ENCODE results near the gene THG1L.
A peak's percentile ranks its signal among the peaks of the same experiment; 100 is the strongest.
"Not testable (repeated sequence)": the region's sequence is repeated elsewhere in the genome, so short reads cannot be mapped to it uniquely, and the experiment has no call there.

The THG1L gene

DNA sequence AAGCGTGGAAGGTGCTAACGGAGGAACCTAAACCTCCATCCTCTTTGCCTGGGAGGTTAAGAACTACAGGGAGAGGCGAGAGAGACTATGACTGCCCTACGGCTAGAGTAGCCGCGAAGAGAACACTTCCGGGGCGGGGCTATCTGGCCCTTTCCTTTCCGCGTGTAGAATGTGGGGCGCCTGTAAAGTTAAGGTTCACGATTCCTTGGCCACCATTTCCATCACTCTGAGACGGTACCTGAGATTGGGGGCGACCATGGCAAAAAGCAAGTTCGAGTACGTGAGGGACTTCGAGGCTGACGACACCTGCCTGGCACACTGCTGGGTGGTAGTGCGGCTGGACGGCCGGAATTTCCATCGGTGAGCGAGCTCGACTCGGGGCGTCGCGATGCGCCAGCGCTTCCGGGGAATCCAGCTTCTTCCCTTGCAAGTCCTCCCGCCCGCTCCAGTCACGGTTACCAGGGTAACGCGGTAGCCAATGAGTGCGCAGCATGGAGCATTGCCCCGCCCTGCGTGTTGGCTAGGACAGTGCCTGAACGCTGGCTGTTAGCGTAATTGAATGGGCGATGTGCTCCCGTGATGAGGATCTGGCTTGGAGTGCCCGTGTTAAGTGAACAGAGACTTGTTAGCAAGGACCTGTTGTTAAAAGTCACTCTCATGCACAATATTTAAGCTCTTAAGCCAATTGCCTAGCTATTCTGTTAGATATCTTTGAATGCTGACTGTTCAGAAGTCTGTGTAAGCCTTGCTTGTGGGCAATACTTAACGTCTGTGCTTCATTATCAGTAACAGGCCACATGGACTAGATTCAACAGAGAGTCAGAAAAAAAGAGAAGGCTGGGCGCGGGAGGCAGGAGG, at the start of gene THG1L:
Gene THG1L (plus strand): TSS at position 149 of the 858 bp plus-strand sequence. CDS start 21 bp downstream, at position 170.
- in situ Hi-C loops (cut with MboI; ENCODE audit: low pct_unique_long_range_greater_than_20kb, low sequenced_read_pairs, unreplicated experiment), result loop anchor here (25.0 kb wide), 1 partner anchor 394 kb away; a partner anchor contains a TSS
- DNase-seq (ENCODE audit: low spot score), result peak; percentile 90
- TF ChIP-seq, protein P1, sequence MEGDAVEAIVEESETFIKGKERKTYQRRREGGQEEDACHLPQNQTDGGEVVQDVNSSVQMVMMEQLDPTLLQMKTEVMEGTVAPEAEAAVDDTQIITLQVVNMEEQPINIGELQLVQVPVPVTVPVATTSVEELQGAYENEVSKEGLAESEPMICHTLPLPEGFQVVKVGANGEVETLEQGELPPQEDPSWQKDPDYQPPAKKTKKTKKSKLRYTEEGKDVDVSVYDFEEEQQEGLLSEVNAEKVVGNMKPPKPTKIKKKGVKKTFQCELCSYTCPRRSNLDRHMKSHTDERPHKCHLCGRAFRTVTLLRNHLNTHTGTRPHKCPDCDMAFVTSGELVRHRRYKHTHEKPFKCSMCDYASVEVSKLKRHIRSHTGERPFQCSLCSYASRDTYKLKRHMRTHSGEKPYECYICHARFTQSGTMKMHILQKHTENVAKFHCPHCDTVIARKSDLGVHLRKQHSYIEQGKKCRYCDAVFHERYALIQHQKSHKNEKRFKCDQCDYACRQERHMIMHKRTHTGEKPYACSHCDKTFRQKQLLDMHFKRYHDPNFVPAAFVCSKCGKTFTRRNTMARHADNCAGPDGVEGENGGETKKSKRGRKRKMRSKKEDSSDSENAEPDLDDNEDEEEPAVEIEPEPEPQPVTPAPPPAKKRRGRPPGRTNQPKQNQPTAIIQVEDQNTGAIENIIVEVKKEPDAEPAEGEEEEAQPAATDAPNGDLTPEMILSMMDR (IDR thresholded peaks at IDR 0.05; ENCODE audit: extremely low read depth, insufficient read depth, missing control alignments), result no peak

DNA sequence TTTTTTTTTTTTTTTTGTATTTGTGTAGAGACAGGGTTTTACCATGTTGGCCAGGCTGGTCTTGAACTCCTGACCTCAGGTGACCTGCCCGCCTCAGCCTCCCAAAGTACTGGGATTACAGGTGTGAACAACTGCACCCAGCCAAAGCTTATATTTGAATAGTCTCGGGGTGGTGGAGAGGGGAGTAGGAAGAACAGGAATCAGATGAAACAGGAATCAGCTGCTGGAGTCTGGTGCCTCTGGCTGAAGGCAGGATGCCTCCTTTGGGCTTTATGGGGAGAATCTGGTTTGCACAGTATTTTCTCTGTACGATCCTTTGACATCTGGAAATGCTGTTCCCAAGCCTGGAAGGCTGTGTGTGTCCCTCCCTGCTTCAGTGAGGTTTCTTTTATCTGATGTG, 49.0 kb upstream of the THG1L start:
- no peak for DNase-seq (ENCODE audit: low spot score)
- TF ChIP-seq, protein P1 (IDR thresholded peaks at IDR 0.05; ENCODE audit: extremely low read depth, insufficient read depth, missing control alignments), result no peak
- in situ Hi-C loops (cut with MboI; ENCODE audit: low pct_unique_long_range_greater_than_20kb, low sequenced_read_pairs, unreplicated experiment), result no loop called here

DNA sequence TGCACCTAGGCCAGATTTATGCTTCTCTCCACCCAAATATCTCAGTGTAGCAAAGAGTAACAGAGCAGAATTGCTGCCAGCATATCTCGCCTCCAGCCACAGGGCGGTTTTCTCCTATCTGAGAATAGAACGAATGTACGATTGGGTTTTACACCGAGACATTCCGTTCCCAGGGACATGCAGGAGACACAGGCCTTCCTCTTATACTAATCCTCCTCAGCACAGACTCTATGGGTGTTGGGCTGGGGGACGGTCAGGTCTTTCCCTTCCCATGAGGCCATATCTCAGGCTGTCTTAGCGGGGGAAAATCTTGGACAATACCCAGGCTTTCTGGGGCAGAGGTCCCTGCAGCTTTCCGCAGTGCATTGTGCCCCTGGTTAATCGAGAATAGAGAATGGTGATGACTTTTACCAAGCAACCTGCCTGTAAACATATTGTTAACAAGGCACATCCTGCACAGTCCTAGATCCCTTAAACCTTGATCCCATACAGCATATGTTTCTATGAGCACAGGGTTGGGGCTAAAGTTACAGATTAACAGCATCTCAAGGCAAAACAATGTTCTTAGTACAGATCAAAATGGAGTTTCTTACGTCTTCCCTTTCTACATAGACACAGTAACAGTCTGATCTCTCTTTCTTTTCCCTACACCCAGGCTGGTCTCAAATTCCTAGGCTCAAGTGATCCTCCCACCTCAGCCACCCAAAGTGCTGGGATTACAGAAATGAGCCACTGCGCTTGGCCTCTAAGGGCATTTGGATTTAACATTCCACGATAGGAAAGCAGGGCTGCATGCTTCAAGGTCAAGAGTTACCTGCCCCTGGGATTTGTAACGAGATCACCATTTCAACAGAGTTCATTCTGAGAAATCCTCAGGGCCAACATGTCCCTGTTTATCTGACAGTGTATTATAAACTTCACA, 44.7 kb upstream of the THG1L start:
- DNase-seq (ENCODE audit: low spot score); in situ Hi-C loops (cut with MboI; ENCODE audit: low pct_unique_long_range_greater_than_20kb, low sequenced_read_pairs, unreplicated experiment): not testable (repeated sequence)

DNA sequence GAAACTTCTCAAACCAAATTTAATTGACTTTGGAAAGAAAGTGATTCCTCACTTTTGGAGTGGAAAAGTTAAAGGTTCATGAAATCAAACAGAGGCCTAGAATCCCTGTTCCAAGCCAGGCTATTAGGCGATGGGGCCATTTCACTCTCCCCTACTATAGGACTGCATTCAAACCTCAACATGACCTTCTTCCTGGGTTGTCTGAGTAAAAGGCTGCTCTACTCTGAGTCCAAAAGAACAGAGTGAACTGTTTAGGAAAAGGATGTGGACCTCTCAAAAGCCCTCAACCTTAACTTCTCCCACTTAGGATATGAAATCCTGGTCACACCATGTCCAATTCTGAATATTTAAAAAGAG, 44.0 kb upstream of the THG1L start:
- TF ChIP-seq, protein P1 (IDR thresholded peaks at IDR 0.05; ENCODE audit: extremely low read depth, insufficient read depth, missing control alignments), result no peak
- DNase-seq (ENCODE audit: low spot score), result no peak
- in situ Hi-C loops (cut with MboI; ENCODE audit: low pct_unique_long_range_greater_than_20kb, low sequenced_read_pairs, unreplicated experiment), result no loop called here

DNA sequence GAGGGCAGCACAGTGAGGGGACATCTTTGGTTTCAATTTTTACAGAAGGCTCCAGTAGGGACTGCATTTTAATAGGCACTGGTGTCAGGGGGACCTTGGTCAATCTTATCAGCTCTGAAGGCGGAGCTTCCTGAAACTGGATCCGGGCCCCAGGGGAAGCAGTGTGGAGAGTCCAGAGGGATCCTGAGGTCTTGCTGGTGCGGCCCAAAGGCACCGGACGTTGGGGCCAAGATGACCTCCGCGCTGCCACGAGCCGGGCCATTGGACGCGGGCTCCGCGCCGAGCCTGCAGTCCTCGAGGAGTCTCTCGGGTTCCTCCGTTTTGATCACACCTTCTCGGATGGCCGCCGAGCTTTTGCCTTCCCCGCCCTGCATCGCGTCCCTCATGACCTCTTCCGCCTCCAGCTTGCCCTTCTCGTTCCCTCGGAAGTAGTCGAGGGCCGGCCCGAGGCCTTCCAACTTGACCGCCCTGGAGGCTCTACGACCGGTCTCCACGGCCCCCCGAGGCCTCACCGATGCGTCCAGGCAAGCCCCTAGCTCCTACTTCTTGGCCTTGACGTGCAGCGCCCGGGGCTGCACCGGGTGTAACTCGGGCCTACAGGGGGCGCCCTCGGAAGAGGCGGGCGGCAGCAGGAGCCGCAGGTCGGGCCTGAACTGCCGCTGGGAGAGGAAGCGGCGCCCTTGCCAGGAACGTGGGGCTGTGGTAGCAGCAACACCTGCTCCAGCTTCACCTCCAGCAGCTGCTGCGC, 41.1 kb upstream of the THG1L start:
- in situ Hi-C loops (cut with MboI; ENCODE audit: low pct_unique_long_range_greater_than_20kb, low sequenced_read_pairs, unreplicated experiment), result no loop called here

DNA sequence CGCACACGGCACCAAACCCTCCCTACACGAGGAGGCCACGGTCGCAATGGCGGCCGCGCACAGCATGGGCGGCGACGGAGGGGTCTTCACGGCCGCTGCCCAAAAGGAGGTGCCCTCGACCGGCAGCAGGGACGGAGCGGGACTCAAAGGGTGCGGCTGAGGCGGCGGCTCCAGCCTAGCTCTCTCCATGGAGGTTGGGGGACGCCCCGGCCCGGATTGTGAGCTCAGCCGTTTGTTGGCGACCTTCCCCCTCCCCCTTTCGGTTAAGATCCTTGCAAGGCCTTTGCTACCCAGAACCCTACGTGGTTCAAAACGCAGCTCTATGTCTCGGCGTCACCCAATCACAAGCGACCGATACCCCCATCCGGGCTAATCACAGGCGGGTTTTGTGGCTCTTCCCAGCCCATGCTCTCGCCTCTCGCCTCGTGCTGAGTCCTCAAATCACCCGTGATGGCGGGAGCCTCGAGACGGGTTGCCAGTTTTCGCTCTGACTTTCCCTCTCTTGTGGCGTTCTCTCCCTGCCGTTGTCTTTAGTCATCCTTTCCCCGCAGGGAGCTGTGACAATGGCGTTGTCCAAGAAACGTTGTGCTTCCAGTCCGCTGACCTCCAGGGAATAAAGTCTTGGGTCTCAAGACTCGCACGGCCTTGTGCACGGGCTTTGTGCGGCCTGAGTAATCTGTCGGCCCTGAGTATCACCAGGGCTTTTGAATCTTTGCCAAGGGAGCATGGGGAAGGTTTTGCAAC, 40.4 kb upstream of the THG1L start:
- in situ Hi-C loops (cut with MboI; ENCODE audit: low pct_unique_long_range_greater_than_20kb, low sequenced_read_pairs, unreplicated experiment), result no loop called here
- DNase-seq (ENCODE audit: low spot score), result no peak

More for the DNA sequence above, 41.1 kb upstream of the THG1L start:
- TF ChIP-seq, protein P1 (IDR thresholded peaks at IDR 0.05; ENCODE audit: extremely low read depth, insufficient read depth, missing control alignments), result no peak
- DNase-seq (ENCODE audit: low spot score), result no peak

DNA sequence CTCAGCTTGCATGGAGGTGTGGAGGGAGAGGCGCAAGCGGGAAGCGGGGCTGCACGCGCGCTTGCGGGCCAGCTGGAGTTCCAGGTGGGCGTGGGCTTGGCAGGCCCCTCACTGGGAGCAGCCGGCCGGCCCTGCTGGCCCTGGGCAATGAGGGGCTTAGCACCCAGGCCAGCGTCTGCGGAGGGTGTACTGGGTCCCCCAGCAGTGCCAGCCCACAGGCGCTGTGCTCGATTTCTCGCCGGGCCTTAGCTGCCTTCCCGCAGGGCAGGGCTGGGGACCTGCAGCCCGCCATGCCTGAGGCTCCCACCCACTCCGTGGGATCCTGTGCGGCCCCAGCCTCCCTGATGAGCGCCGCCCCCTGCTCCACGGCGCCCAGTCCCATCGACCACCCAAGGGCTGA, 37.4 kb upstream of the THG1L start:
- in situ Hi-C loops (cut with MboI; ENCODE audit: low pct_unique_long_range_greater_than_20kb, low sequenced_read_pairs, unreplicated experiment), result not testable (repeated sequence)

More for the DNA sequence above, 40.4 kb upstream of the THG1L start:
- TF ChIP-seq, protein P1 (IDR thresholded peaks at IDR 0.05; ENCODE audit: extremely low read depth, insufficient read depth, missing control alignments), result no peak

DNA sequence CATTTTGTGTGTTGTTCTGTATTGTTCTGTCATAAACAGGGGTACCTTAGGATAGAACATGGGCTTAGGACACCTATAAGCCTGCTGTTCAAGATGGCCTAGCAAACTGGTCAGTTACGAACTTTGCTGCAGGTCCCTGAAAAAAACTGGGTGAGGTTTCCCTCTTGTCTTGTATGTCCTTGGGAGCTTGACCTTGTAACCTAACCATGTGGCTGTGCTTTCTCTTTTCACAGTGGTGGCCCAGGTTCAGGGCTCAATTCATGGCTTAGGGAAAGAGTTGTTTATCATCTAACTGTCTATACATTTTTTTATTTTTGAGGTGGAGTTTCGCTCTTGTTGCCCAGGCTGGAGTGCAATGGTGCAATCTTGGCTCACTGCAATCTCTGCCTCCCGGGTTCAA, 35.1 kb upstream of the THG1L start:
- in situ Hi-C loops (cut with MboI; ENCODE audit: low pct_unique_long_range_greater_than_20kb, low sequenced_read_pairs, unreplicated experiment); DNase-seq (ENCODE audit: low spot score): not testable (repeated sequence)

More for the DNA sequence above, 37.4 kb upstream of the THG1L start:
- DNase-seq (ENCODE audit: low spot score), result not testable (repeated sequence)

DNA sequence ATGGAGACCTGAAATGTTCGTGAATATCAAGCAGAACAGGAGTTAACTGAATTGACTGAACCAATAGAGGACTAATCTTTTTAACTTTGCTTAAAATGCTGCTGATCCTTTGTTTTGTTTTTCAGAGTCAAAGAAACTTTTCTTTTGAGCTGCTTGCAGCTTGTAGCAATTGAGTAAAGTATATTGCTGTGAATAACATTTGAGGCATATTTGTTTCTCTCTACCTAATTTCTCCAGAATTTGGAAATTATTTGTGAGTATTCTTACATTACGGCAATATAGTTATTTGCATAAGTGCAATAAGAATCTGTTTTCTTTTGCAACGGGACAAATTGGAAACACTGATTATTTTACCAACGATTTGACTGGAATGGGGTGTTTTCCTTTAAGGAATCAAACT, 32.5 kb upstream of the THG1L start:
- DNase-seq (ENCODE audit: low spot score); in situ Hi-C loops (cut with MboI; ENCODE audit: low pct_unique_long_range_greater_than_20kb, low sequenced_read_pairs, unreplicated experiment): not testable (repeated sequence)

All from GM13977 (cell line).